GM18951 (cell line): ENCODE results near the gene TMEM53.

ENCODE experiments used
- POLR2A ChIP-seq: IDR thresholded peaks from 4 replicates; pipeline ENCODE4 v1.6.1; 2011; ENCODE audit warnings: mild to moderate bottlenecking; ENCODE audit not compliant: insufficient read length, insufficient read depth; ENCODE audit errors: extremely low read depth
- in situ Hi-C: fragments of 300-500 bp; cut with MboI; formaldehyde crosslinking; loops from one replicate; pipeline ENCODE4 v1.12.0; 2022; ENCODE audit warnings: low sequenced_read_pairs, mixed read lengths, inconsistent platforms; ENCODE audit not compliant: unreplicated experiment

The TMEM53 gene

DNA sequence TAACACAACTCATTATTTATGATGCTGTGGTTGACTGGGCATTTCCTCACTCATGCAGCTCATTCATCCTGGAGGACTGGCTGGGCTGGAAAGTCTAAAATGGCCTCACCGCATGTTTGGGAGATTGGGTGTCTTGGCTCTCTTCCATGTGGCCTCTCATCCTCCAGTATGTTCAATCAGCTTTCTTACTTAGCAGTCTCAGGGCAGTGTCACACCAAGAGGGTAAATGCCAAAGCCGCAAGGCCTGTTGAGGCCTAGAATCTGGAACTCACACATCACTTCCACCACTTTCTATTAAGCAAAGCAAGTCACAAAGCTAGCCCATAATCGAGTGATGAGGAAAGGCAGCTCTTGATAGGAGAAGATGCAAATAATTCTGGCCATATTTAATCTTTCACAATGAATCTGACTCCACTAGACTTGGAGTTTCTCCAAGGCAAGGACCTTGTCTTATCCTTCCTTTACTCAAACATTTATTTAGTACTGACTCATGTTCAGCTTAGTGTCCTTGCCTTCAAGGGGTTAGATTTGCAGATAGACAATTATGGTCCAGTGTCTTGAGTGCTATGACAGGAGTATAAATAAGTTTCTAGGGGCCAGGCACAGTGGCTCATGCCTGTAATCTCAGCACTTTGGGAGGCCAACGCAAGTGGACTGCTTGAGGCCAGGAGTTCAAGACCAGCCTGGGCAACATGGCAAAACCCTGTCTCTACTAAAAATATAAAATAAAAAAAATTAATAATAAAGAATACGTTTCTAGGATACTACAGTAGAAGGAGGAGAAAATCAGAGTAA, 45.1 kb downstream of the TMEM53 start:
- in situ Hi-C loops, result no loop called here

DNA sequence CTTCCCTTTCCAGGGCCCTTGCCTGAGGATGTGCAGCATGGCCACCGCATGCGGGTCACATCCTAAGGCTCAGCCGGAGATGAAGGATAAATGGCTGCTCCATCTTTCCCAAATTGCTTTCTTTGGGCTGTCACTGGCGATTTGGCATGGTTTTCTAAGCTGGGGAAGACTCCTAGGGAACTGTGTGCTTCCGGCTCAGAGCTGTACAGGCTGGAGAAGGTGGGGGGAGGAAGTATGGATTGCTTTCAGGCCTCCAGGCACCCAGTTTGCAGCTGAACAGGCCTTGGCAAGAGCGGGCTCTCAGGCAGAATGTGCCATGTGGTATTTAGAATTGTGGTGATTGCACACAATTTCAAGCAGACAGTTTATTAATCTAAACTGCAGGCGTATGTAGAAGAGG, 48.9 kb downstream of the TMEM53 start:
- TF ChIP-seq POLR2A, result no peak
- in situ Hi-C loops, result no loop called here

More for the DNA sequence above, 45.1 kb downstream of the TMEM53 start:
- TF ChIP-seq POLR2A, result no peak

DNA sequence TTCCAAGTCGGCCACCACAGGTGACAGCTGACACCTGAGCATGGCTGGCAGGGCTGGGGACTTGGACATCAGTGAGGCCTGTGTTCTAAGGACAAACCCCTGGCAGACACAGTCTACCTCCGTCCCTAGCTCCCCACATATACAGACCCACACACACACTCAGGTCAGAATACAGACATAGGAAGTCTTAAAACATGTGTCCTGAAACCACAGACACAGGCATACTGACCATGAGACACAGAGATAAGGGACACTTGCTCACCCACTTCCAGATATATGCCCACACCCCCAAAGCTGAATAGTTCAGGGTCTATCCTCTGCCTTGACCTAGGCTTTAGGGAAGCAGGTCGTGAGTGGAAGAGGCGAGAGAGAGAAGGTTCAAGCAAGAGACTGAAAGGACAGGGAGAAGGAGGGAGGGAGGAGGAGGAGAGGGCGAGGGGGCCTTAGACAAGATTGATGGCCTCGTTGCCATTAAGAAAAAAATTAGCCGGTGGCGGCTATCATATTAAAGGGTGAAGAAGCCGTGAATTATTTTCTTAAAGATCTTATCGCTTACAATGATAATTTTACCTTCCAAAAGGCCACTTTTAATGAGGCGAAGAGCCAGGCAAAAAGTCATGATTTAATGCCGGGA, 49.9 kb downstream of the TMEM53 start:
- in situ Hi-C loops, result no loop called here
- TF ChIP-seq POLR2A, result no peak

DNA sequence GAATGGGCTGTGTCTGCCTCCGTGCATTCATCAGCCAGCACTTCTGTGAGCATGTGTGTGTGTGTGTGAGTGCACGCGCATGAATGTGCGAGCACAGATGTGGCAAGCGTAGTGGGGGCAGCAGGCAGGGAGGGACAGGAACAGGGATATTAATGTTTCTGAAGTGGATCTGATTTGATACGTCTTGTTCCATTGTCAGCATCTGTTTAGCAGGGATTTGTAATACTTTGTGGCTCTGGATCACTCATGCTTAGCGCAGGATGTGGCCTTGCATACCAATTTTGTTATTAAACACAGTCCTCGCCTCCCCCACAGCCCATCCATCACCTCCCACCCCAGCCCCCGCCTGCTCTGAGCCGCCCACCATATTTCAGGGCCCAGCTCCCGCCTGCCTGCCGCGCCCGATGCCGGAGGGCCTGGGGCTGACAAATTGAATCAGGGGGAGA, 52.4 kb downstream of the TMEM53 start:
- in situ Hi-C loops, result no loop called here
- TF ChIP-seq POLR2A, result no peak

DNA sequence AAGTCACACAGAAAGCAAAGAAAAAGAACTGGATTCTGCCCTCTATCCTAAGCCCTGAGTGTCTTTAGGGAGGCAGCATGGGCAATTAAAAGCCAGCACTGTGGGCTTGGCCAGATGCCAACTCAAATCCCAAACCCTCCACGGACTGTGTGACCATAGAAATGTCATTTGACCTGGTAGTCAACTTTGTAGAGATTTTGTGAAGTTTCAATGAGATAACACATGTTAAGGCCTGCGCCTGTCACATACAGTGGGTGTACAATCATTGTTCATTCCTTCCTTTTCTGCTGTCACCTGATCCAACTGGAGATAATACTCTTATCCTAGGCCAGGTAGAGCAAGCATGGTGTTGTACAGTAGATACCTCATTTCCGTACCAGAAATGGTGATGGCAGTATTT, 54.2 kb downstream of the TMEM53 start:
- in situ Hi-C loops, result no loop called here
- no peak for TF ChIP-seq POLR2A

DNA sequence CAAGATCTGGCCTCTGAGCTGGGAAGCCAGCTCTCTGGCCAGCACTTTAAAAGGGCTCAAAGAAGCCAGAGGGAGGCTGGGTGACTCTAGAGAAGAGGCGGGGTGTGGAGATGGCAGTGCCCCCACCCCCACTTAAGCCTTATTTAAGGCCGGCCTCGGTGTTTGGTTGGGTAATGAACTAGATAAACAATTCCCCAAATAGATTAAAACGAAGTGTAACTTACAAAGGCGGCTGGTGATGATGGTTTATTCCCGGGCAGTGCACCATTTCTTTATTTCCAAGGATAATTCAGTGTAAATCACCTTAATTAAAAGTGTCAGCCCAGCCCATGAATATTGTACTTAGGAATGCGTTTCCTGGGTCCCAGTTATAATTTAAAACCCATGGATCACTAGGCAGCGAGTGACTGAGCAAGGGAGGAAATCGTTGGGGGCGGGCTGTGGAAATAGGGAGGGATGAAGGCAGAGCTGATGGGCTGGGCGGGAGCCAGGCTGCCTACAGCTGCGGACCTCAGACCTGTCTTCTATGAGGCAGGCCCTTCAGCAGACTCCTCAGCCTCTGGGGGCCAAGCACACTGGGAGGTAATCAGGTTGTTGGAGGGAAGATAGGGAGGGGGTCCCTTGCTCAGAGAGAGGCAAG, 54.9 kb downstream of the TMEM53 start:
- in situ Hi-C loops, result no loop called here

DNA sequence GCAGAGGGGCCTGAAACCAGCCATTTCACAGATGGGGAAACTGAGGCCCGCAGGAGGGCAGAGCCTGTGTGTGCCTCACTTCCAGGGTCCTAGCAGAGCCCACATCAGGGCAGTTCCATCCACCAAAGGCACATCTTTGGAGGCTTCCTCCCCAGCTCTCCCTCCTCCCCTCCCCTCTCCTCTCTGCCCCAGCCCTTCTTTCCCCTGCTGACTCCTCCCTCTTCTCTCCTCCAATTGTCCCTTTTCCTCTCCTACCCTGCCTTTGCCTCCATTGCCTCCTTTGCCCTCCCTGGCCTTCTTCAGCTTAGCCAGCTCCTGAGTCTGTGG, 56.6 kb downstream of the TMEM53 start:
- TF ChIP-seq POLR2A, result no peak
- in situ Hi-C loops, result no loop called here

More for the DNA sequence above, 54.9 kb downstream of the TMEM53 start:
- no peak for TF ChIP-seq POLR2A

DNA sequence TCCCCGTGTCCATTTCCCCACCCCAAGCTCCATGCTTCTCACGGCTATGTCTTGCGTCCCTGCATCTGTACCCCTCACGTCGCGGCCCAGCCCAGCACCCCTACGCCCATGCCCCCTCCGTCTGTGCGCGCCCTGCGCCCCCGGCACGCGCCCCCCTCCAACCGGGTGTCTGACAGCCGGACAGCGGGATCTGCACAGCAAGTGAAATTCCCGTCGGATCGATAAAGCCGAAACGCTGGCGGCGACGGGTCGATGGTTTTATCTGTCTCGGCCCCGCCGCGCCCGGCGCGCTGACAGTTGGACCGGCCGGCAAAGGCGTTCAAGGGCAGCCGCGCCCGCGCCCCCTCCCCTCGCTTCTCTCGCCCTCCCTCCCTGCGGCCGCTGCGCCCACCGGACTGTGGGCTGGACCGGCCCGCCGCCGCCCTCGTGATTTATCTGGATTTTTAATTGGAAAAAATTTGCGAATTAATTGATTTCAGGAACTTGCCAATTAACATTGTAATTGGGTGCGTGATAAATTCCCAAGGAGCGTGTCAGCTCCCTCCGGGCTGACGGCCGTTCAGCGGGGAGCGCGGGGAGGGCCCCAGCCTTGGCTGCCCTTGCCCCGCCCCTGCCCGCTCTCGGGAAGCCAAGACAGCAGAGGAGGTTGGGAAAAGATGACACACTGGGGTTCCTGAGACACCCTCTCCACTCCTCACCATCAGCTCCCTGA, 57.1 kb downstream of the TMEM53 start:
- TF ChIP-seq POLR2A, result no peak
- in situ Hi-C loops, result no loop called here

DNA sequence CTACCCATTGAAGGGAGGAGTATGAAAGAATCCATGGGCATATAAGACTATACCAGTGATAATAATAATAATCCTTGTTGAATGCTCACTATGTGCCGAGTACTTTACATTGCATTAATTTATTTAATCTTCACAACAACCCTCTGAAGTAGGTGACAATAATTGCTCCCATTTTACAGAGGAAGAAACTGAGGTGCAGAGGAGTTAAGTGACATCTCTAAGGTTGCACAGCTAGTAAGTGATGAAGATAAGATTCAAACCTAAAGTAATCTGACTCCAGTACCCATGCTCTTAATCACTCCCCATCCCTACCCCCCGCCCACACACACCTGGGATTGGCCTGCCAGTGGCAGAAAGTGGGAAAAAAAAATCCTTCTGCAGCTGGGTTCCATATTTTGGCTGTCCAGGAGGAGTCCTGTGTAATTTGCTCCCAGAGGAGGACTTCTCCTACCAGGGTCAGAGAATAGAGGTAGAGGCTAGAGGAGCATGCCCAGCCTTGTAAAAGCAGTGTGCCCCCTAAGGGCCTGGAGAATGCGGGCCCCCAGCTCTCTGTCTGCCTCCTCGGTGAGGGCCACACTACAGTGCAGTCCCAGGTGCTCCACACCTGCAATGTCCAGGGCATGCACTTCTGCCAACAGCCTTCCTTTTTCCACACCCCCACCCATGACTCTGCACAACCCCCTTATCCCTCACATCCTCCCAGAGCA, 57.8 kb downstream of the TMEM53 start:
- no peak for TF ChIP-seq POLR2A
- in situ Hi-C loops, result no loop called here

DNA sequence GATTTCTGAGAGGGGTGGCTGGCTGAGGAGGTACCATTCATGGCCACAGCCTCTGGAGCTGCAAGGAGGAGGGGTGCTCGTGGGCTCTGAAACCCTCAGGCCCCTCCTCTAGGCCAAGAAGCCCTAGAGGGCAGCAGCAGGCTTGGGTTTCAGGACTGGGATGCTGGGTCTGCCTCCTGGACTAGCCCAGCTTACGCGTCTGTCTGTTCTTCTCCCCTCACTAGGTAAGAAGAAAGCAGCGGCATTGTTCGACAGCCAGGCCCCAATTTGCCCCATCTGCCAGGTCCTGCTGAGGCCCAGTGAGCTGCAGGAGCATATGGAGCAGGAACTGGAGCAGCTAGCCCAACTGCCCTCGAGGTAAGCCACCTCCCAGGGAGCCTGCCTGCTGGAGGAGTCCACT, 60.3 kb downstream of the TMEM53 start:
- no peak for TF ChIP-seq POLR2A
- in situ Hi-C loops, result no loop called here

DNA sequence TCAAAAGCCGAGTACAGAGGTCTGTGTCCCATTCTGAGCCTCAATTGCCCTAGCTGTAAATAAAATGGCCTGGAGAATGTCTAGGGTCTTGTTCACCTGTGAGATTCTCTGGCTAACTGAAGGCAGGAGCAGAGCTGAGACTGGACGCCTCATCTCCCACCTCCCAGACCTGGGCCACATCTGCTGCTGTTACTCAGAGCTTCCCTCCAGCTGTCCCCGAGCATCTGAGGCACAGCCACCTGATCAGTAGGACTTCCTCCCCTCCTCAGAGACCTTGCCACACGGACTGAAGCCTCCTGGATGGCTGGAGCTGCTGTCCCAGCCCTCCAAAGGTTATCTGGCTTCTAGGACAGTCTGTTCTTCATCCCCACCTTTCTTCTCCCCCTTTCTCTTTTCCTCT, 62.4 kb downstream of the TMEM53 start:
- in situ Hi-C loops, result no loop called here
- TF ChIP-seq POLR2A, result no peak

DNA sequence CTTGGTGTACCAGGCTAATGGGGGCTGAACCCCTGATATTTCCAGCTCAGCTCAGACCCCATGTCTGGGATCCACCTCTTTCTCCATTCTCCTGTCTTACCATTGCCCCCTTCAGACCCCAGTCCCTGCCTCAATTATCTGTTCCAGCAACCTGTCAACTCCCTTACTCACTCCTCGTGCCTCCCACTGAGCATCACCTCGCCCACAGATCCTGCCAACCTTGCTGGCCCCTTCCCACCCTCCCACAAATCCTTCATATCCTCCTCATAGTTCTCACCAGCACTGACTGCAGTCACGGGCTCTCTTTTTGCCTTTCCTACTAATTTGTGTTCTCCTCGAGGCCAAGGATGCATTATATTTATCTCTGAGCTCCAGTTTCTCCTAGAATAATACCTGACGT, 62.9 kb downstream of the TMEM53 start:
- in situ Hi-C loops, result no loop called here
- TF ChIP-seq POLR2A, result no peak

DNA sequence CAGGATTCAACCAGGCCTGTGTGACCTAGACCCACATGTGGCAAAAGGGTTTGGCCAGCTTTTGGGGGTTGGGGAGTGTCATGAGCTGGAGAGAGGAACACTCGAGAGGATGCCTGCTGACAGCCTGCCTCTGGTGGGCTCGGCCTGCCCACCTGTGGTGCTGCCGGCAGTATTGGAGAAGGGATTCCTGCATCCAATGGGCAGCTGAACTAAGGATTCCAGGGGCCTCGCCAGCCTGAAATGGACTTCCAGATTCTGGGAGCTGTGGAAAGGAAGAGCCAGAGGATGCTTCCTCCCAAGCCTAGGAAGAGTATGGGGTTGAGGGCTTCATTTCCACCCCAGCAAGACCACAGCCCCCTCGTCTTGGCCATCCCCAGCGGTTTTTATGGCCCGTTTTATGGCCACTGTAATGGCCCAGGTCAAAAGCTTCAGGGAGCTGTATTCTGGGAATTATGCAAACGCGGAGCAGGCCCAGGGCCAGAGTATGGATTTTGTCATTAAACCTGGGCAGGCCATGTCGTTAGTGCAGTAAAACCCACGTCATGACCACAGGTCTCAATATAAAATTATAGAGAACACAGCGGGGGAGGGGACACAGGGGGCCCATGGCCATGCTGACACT, 63.6 kb downstream of the TMEM53 start:
- in situ Hi-C loops, result no loop called here
- TF ChIP-seq POLR2A, result no peak
